Endothelial cell of umbilical vein (primary cell): ENCODE data around the gene PFN4.

Source experiments
- JUN ChIP-seq: IDR thresholded peaks from 2 replicates; pipeline ENCODE4 v1.6.1; 2011; ENCODE audit warnings: borderline replicate concordance, low read depth; ENCODE audit not compliant: insufficient read length, insufficient read depth
- TF ChIP-seq, protein P1 (sequence below), 2 donors: IDR thresholded peaks; 1 replicate in 1 of 2; 2 replicates in 1 of 2; pipeline ENCODE4 v1.5.1; 2011; ENCODE audit warnings: low read length in 2 of 2, mild to moderate bottlenecking in 2 of 2, moderate library complexity in 2 of 2, control low read depth in 1 of 2, inconsistent platforms in 1 of 2, low read depth in 1 of 2; ENCODE audit not compliant: insufficient read depth in 1 of 2; ENCODE audit errors: extremely low read depth in 1 of 2

DNA sequence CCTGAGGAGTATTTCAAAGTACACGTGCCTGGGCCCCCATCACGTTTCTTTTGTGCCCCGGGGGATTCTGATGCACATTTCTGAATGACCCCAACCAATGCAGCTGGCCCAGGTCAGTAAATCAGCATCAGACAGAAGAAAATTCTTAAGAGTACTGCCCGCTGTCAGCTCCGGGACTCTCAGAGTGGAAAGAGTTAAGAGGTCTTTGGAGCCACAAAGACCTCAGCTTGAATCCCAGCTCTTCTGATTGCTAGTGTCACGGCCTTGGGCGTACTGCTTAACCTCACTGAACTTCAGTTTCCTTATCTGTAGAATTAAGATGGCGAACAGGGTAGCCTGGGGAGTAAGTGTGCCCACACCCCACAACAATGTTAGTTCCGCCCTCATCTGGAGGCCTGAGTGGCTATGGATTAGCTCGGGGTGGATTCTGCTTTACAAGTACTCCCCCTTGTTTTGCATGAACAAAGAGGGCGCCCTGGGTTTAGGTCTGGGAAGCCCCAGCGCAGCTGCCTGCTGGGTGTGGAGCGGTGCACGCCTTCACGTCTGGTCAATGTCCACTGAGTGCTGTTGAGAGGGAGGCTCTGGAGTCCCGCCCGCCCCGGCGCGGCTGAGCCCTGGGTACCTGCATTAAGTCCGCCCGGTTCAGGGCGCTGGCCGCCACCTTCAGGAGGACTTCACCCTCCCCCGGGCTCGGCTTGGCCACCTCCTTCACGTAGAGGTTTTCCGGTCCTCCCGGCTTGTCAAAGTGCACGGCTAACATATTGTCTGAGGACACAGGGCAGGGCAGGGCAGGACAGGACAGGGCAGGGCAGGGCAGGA is 39.4 kb downstream of the PFN4 start:
- TF ChIP-seq, protein P1, sequence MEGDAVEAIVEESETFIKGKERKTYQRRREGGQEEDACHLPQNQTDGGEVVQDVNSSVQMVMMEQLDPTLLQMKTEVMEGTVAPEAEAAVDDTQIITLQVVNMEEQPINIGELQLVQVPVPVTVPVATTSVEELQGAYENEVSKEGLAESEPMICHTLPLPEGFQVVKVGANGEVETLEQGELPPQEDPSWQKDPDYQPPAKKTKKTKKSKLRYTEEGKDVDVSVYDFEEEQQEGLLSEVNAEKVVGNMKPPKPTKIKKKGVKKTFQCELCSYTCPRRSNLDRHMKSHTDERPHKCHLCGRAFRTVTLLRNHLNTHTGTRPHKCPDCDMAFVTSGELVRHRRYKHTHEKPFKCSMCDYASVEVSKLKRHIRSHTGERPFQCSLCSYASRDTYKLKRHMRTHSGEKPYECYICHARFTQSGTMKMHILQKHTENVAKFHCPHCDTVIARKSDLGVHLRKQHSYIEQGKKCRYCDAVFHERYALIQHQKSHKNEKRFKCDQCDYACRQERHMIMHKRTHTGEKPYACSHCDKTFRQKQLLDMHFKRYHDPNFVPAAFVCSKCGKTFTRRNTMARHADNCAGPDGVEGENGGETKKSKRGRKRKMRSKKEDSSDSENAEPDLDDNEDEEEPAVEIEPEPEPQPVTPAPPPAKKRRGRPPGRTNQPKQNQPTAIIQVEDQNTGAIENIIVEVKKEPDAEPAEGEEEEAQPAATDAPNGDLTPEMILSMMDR (IDR thresholded peaks at IDR 0.05; ENCODE audit: extremely low read depth in 1 of 2, insufficient read depth in 1 of 2, low read depth in 1 of 2, low read length in 2 of 2) = no peak
- no peak for TF ChIP-seq JUN
